Measurements from ENCODE around the gene CEBPE.

DNA sequence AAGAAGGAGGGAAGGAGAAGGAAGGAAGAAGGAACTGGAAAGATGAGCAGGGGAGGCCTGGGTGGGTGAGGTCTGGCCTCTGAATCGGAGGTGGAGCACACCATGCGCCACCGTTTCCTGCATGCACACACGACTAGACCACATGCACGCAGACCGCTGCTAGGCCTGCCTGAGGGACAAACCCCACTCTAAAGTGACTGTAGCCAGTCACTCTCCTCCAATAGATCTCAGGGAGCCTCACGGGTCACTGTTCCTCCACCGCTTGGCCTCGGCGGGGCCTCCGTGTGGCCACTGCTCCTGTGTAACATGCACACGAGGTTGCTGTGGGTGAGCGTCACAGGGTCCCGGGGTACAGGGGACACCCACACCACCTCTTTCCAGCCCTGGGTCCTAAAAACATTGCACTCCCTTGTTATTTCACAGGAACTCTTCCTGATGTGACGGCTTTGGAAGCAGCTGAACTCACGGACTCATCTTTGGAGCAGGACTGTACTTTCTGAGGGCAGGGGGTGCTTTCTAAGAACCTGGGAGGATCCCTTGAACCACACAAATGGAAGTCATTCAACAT lies 17.6 kb upstream of the CEBPE start:
- TF ChIP-seq, protein P1, sequence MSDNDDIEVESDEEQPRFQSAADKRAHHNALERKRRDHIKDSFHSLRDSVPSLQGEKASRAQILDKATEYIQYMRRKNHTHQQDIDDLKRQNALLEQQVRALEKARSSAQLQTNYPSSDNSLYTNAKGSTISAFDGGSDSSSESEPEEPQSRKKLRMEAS (IDR thresholded peaks at IDR 0.05), result no peak
- no peak for TF ChIP-seq SP1 (IDR thresholded peaks at IDR 0.05)
